ENCODE results near the gene EEFSEC. TPM values are rescaled to one million over a fixed set of nuclear protein-coding genes. Genes with fewer than 3 reads are reported as not detected.

The EEFSEC gene
- total and polyA plus RNA-seq, 2 experiments from 2014 or later: 10.1 to 16.2 TPM

DNA sequence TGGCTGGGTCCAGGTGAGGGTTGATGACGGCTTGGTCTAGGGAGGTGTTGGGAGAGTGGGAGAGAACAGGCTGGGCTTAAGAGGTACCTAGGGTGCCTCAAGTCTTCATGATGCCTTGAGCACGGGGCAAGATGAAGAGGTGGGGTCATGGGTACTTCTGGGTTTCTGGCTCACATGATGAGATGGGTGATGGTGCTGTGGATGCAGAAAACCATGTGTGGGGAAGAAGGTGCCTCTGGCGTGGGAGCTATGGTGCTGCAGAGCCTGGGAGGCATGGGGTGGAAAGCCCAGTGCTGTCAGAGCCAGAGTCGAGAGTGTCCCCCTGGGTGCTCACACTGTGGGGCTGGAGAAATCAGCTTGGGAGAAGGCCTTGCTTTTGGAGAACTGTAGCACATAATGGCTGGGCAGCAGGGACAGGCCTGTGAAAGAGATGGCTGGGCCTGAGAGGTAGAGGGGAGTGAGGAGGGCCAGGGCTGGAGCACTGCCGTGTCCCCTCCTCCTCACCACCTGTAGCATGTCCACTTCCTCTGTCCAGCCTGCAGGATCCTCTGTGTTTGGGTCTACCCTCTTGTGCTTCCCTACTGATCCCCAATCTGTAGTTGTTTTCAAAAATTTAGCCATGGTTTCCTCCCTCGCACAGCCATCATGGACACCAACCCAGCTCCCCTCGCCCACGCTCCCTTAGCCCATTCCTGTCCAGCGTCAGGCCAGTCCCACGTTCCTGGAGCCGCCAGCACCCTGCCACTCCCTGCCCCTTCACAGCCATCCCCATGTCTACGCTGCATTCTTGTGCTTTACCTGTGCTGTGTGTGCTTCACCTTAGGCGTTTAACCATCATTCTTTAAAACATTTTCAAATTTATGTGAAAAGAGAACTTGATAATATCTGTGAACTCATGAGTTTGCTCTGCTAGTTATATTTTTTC lies 132.0 kb downstream of the EEFSEC start:
- H3K27ac ChIP-seq (ENCODE audit: low read depth): no peak overlapping the region
- no peaks in the 10 kb centered on the region; the same call in 1 of the 2 replicates for H3K27me3 ChIP-seq (ENCODE audit: insufficient read depth)
- Mint-ChIP-seq H3K27me3 (ENCODE audit: insufficient read depth, low read depth, poor library complexity) (peaks cover 35% of the 10 kb centered on the region), H3K27ac (no peak overlapping the region), H3K4me1 (peaks cover 61% of the 10 kb centered on the region), H3K36me3 (ENCODE audit: low read depth) (no peaks in the 10 kb centered on the region; the same call in 1 of the 3 replicates), H3K9me3 (no peaks in the 10 kb centered on the region; the same call in 2 of the 3 replicates), H3K4me3 (no peak overlapping the region)
- H3K4me3 ChIP-seq: no peak overlapping the region
- no peak for DNase-seq (ENCODE audit: low spot score)
- no peaks in the 10 kb centered on the region for H3K36me3 ChIP-seq (ENCODE audit: insufficient read depth)
- H3K4me1 ChIP-seq (ENCODE audit: insufficient read depth): peaks cover 43% of the 10 kb centered on the region
- TF ChIP-seq POLR2AphosphoS5 (IDR thresholded peaks at IDR 0.05; ENCODE audit: low read depth): no peak
- TF ChIP-seq, protein P1, sequence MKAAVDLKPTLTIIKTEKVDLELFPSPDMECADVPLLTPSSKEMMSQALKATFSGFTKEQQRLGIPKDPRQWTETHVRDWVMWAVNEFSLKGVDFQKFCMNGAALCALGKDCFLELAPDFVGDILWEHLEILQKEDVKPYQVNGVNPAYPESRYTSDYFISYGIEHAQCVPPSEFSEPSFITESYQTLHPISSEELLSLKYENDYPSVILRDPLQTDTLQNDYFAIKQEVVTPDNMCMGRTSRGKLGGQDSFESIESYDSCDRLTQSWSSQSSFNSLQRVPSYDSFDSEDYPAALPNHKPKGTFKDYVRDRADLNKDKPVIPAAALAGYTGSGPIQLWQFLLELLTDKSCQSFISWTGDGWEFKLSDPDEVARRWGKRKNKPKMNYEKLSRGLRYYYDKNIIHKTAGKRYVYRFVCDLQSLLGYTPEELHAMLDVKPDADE (IDR thresholded peaks at IDR 0.05): no peak
- TF ChIP-seq CREB1 (CRISPR knock-in tag; IDR thresholded peaks at IDR 0.05; ENCODE audit: low read depth): no peak
- TF ChIP-seq ZNF114 (CRISPR knock-in tag; IDR thresholded peaks at IDR 0.05): no peak
- TF ChIP-seq EZH2phosphoT487 (IDR thresholded peaks at IDR 0.05; ENCODE audit: unreplicated experiment): no peak
- TF ChIP-seq, protein P2, sequence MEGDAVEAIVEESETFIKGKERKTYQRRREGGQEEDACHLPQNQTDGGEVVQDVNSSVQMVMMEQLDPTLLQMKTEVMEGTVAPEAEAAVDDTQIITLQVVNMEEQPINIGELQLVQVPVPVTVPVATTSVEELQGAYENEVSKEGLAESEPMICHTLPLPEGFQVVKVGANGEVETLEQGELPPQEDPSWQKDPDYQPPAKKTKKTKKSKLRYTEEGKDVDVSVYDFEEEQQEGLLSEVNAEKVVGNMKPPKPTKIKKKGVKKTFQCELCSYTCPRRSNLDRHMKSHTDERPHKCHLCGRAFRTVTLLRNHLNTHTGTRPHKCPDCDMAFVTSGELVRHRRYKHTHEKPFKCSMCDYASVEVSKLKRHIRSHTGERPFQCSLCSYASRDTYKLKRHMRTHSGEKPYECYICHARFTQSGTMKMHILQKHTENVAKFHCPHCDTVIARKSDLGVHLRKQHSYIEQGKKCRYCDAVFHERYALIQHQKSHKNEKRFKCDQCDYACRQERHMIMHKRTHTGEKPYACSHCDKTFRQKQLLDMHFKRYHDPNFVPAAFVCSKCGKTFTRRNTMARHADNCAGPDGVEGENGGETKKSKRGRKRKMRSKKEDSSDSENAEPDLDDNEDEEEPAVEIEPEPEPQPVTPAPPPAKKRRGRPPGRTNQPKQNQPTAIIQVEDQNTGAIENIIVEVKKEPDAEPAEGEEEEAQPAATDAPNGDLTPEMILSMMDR (conservative IDR thresholded peaks at IDR 0.05; ENCODE audit: low read depth in 2 of 2): no peak
- TF ChIP-seq, protein P3, sequence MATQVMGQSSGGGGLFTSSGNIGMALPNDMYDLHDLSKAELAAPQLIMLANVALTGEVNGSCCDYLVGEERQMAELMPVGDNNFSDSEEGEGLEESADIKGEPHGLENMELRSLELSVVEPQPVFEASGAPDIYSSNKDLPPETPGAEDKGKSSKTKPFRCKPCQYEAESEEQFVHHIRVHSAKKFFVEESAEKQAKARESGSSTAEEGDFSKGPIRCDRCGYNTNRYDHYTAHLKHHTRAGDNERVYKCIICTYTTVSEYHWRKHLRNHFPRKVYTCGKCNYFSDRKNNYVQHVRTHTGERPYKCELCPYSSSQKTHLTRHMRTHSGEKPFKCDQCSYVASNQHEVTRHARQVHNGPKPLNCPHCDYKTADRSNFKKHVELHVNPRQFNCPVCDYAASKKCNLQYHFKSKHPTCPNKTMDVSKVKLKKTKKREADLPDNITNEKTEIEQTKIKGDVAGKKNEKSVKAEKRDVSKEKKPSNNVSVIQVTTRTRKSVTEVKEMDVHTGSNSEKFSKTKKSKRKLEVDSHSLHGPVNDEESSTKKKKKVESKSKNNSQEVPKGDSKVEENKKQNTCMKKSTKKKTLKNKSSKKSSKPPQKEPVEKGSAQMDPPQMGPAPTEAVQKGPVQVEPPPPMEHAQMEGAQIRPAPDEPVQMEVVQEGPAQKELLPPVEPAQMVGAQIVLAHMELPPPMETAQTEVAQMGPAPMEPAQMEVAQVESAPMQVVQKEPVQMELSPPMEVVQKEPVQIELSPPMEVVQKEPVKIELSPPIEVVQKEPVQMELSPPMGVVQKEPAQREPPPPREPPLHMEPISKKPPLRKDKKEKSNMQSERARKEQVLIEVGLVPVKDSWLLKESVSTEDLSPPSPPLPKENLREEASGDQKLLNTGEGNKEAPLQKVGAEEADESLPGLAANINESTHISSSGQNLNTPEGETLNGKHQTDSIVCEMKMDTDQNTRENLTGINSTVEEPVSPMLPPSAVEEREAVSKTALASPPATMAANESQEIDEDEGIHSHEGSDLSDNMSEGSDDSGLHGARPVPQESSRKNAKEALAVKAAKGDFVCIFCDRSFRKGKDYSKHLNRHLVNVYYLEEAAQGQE (IDR thresholded peaks at IDR 0.05; ENCODE audit: unreplicated experiment): no peak
- no peak for TF ChIP-seq STAT1 (IDR thresholded peaks at IDR 0.05; ENCODE audit: unreplicated experiment)
- TF ChIP-seq NANOG (IDR thresholded peaks at IDR 0.05; ENCODE audit: borderline replicate concordance): no peak
- no peak for TF ChIP-seq JUNB (IDR thresholded peaks at IDR 0.05; ENCODE audit: unreplicated experiment)
- no peak for TF ChIP-seq EZH2 (IDR thresholded peaks at IDR 0.05; ENCODE audit: low read depth, unreplicated experiment)
- no peak for TF ChIP-seq ZNF331 (CRISPR knock-in tag; IDR thresholded peaks at IDR 0.05; ENCODE audit: low read depth)
- TF ChIP-seq, protein P4, sequence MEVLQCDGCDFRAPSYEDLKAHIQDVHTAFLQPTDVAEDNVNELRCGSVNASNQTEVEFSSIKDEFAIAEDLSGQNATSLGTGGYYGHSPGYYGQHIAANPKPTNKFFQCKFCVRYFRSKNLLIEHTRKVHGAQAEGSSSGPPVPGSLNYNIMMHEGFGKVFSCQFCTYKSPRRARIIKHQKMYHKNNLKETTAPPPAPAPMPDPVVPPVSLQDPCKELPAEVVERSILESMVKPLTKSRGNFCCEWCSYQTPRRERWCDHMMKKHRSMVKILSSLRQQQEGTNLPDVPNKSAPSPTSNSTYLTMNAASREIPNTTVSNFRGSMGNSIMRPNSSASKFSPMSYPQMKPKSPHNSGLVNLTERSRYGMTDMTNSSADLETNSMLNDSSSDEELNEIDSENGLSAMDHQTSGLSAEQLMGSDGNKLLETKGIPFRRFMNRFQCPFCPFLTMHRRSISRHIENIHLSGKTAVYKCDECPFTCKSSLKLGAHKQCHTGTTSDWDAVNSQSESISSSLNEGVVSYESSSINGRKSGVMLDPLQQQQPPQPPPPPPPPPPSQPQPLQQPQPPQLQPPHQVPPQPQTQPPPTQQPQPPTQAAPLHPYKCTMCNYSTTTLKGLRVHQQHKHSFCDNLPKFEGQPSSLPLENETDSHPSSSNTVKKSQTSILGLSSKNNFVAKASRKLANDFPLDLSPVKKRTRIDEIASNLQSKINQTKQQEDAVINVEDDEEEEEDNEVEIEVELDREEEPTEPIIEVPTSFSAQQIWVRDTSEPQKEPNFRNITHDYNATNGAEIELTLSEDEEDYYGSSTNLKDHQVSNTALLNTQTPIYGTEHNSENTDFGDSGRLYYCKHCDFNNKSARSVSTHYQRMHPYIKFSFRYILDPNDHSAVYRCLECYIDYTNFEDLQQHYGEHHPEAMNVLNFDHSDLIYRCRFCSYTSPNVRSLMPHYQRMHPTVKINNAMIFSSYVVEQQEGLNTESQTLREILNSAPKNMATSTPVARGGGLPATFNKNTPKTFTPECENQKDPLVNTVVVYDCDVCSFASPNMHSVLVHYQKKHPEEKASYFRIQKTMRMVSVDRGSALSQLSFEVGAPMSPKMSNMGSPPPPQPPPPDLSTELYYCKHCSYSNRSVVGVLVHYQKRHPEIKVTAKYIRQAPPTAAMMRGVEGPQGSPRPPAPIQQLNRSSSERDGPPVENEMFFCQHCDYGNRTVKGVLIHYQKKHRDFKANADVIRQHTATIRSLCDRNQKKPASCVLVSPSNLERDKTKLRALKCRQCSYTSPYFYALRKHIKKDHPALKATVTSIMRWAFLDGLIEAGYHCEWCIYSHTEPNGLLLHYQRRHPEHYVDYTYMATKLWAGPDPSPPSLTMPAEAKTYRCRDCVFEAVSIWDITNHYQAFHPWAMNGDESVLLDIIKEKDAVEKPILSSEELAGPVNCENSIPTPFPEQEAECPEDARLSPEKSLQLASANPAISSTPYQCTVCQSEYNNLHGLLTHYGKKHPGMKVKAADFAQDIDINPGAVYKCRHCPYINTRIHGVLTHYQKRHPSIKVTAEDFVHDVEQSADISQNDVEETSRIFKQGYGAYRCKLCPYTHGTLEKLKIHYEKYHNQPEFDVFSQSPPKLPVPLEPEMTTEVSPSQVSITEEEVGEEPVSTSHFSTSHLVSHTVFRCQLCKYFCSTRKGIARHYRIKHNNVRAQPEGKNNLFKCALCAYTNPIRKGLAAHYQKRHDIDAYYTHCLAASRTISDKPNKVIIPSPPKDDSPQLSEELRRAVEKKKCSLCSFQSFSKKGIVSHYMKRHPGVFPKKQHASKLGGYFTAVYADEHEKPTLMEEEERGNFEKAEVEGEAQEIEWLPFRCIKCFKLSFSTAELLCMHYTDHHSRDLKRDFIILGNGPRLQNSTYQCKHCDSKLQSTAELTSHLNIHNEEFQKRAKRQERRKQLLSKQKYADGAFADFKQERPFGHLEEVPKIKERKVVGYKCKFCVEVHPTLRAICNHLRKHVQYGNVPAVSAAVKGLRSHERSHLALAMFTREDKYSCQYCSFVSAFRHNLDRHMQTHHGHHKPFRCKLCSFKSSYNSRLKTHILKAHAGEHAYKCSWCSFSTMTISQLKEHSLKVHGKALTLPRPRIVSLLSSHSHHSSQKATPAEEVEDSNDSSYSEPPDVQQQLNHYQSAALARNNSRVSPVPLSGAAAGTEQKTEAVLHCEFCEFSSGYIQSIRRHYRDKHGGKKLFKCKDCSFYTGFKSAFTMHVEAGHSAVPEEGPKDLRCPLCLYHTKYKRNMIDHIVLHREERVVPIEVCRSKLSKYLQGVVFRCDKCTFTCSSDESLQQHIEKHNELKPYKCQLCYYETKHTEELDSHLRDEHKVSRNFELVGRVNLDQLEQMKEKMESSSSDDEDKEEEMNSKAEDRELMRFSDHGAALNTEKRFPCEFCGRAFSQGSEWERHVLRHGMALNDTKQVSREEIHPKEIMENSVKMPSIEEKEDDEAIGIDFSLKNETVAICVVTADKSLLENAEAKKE (CRISPR knock-in tag; IDR thresholded peaks at IDR 0.05): no peak
- no peak for ATAC-seq
- H3K9me2 ChIP-seq (ENCODE audit: insufficient read depth): 0 out of 2 replicates have a peak, but pooled peaks cover 3% of the 10 kb centered on the region
- H3F3A ChIP-seq (replicated peaks; ENCODE audit: low read depth): no peaks in the 10 kb centered on the region; the same call in 1 of the 2 replicates
- H4K20me1 ChIP-seq (replicated peaks; ENCODE audit: insufficient read depth): no peaks in the 10 kb centered on the region
- H3K4me2 ChIP-seq: no peak overlapping the region
- no peaks in the 10 kb centered on the region for H3K79me2 ChIP-seq (replicated peaks; ENCODE audit: insufficient read depth)
- H2AFZ ChIP-seq: no peak overlapping the region
